Measurements from ENCODE around the gene ITFG2. TPM values are rescaled to one million over a fixed set of nuclear protein-coding genes. Genes with fewer than 3 reads are reported as not detected.
"Not testable (repeated sequence)": the region's sequence is repeated elsewhere in the genome, so short reads cannot be mapped to it uniquely, and the experiment has no call there.

Gene ITFG2
- total RNA-seq, 3 donors from 2014 or later: 22.2 to 48.9 (median 35.1) TPM

DNA sequence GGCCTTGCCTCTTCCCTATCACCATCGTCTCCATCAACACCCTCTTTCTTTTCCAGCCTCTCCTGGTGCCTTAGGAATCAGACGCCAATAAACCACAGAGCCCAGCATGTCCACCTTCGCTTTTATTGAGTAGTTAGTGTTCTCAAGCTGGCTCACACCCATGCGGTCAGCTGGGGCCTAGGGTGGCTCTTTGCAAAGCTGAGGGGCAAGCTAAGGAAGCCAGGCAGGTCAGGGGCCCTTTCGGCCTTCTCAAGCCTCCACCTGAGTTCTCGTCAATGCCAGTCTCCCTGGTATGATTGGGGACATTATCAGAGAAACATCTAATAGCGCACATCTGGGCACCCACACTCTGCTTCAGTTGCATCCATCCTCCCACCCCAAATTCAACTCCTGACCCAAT lies 45.1 kb downstream of the ITFG2 start:
- Histone ChIP-seq H3K27me3 (no peaks in the 10 kb centered on the region), H3K4me3 (no peak overlapping the region), H3K27ac (no peak overlapping the region), H3K36me3 (no peaks in the 10 kb centered on the region), H3K4me1 (no peaks in the 10 kb centered on the region), H3K9me3 (no peaks in the 10 kb centered on the region)
- TF ChIP-seq CTCF (IDR thresholded peaks at IDR 0.05) (no peak), POLR2AphosphoS5 (IDR thresholded peaks at IDR 0.05) (no peak), POLR2A (IDR thresholded peaks at IDR 0.05) (no peak)
- intact Hi-C loops (cut with DNase I; ENCODE audit: low total_unique reads): loop anchor here (10.0 kb wide), 1 partner anchor 627 kb away; no protein-coding TSS in a partner anchor
- no peak for DNase-seq (ENCODE audit: low spot score in 2 of 2)

DNA sequence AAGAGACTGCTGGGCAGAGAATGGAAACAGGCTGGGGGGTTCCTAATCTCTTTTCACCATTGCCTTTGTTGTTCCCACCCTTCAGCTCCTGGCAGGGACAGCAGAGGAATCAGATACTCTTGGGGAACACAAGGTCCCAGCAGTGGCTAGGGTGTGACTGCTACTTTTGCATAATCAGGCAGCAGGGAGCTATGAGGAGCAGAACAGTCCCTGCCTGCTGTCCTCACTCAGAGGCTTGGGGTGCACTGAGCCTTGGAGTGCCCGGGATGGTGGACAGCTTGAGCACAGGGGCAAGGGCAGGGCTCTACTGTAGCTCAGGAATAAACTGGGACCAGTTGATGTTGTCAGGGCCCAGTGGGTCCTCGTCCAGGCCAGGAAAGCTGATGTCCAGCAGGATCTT lies 45.9 kb downstream of the ITFG2 start:
- intact Hi-C loops (cut with DNase I; ENCODE audit: low total_unique reads): loop anchor here (10.0 kb wide), 1 partner anchor 626 kb away; no protein-coding TSS in a partner anchor
- Histone ChIP-seq H3K27me3 (no peaks in the 10 kb centered on the region), H3K27ac (no peak overlapping the region), H3K9me3 (no peaks in the 10 kb centered on the region), H3K4me1 (no peaks in the 10 kb centered on the region), H3K4me3 (no peak overlapping the region), H3K36me3 (no peaks in the 10 kb centered on the region)
- TF ChIP-seq POLR2AphosphoS5 (IDR thresholded peaks at IDR 0.05): no peak
- no peak for TF ChIP-seq CTCF (IDR thresholded peaks at IDR 0.05)
- TF ChIP-seq POLR2A (IDR thresholded peaks at IDR 0.05): no peak
- no peak for DNase-seq (ENCODE audit: low spot score in 2 of 2)

DNA sequence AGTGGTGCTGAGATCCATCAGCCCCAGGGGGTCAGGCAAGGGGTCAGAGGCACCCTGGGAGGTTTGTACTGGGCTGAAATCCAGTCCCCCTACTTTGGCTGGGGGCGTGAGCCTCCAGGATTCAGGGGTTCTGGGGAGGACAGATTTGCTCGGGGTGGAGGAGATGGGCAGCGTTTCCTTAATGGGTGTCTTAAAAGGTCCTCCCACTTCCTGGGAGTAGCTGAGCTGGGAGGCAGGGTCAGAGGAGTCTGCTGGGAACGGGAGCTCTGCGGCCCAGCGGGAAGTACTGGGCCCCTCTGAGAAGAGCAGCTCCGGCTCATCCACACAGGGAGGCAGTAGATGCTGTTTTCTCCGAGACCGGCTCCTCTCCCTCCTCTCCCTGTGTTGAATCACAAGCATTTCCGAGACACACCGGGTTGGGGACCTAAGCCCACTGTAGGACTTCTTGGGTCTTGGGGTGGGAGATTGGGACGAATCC lies 46.5 kb downstream of the ITFG2 start:
- Histone ChIP-seq H3K4me1 (no peaks in the 10 kb centered on the region), H3K36me3 (no peaks in the 10 kb centered on the region), H3K27ac (peak overlapping the region in 1 of 2 donors; percentile 43), H3K9me3 (no peaks in the 10 kb centered on the region), H3K27me3 (no peaks in the 10 kb centered on the region), H3K4me3 (no peak overlapping the region)
- TF ChIP-seq CTCF (IDR thresholded peaks at IDR 0.05) (no peak), POLR2A (IDR thresholded peaks at IDR 0.05) (no peak), POLR2AphosphoS5 (IDR thresholded peaks at IDR 0.05) (no peak)
- intact Hi-C loops (cut with DNase I; ENCODE audit: low total_unique reads): loop anchor here (10.0 kb wide), 1 partner anchor 626 kb away; no protein-coding TSS in a partner anchor
- DNase-seq (ENCODE audit: low spot score in 2 of 2): no peak

GRCh38 chr12:2860170-2860569 lies 47.7 kb downstream of the ITFG2 start:
- H3K9me3 ChIP-seq: no peaks in the 10 kb centered on the region
- TF ChIP-seq POLR2AphosphoS5 (IDR thresholded peaks at IDR 0.05) (no peak), CTCF (IDR thresholded peaks at IDR 0.05) (no peak), POLR2A (IDR thresholded peaks at IDR 0.05) (no peak)
- intact Hi-C loops (cut with DNase I; ENCODE audit: low total_unique reads): no loop called here
- no peak for DNase-seq (ENCODE audit: low spot score in 2 of 2)
- H3K27ac ChIP-seq: no peak overlapping the region
- no peaks in the 10 kb centered on the region for H3K27me3 ChIP-seq
- H3K4me3 ChIP-seq: no peak overlapping the region
- H3K4me1 ChIP-seq: no peaks in the 10 kb centered on the region
- no peaks in the 10 kb centered on the region for H3K36me3 ChIP-seq

- H3K4me3 ChIP-seq: no peak overlapping the region
- intact Hi-C loops (cut with DNase I; ENCODE audit: low total_unique reads): no loop called here
- TF ChIP-seq CTCF (IDR thresholded peaks at IDR 0.05): no peak
- no peaks in the 10 kb centered on the region for H3K9me3 ChIP-seq
- DNase-seq (ENCODE audit: low spot score in 2 of 2): no peak
- H3K27ac ChIP-seq: no peak overlapping the region
- H3K4me1 ChIP-seq: no peaks in the 10 kb centered on the region
- H3K27me3 ChIP-seq: no peaks in the 10 kb centered on the region
- no peaks in the 10 kb centered on the region for H3K36me3 ChIP-seq
These were observed 50.4 kb downstream of the ITFG2 start for GRCh38 chr12:2862876-2863275.

DNA sequence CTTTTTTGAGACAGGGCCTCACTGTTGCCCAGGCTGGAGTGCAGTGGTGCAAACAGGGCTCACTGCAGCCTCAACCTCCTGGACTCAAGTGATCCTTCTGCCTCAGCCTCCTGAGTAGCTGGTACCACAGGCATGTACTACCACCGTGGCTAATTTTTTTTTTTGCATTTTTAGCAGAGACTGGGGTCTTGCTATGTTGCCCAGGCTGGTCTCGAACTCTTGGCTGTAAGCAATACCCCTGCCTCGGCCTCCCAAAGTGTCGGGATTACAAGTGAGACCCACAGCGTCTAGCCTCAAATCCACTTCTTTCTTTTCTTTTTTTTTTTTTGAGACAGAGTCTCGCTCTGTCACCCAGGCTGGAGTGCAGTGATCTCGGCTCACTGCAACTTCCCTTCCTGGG lies 50.9 kb downstream of the ITFG2 start:
- DNase-seq (ENCODE audit: low spot score in 2 of 2); H3K9me3 ChIP-seq; H3K27ac ChIP-seq; intact Hi-C loops (cut with DNase I; ENCODE audit: low total_unique reads); H3K4me3 ChIP-seq; H3K4me1 ChIP-seq; H3K36me3 ChIP-seq; H3K27me3 ChIP-seq: not testable (repeated sequence)

All from breast epithelium (tissue), 4 donors.